ENCODE data around the gene RAB29.

- TF ChIP-seq SUZ12 (IDR thresholded peaks at IDR 0.05; ENCODE audit: extremely low read depth, insufficient read depth, insufficient read length) (no peak), ZNF274 (IDR thresholded peaks at IDR 0.05; ENCODE audit: low read depth, low read length) (no peak)
Measured at GRCh38 chr1:205733438-205734175, 41.7 kb downstream of the RAB29 start.
